ENCODE results near the gene BTF3.
"Not testable (repeated sequence)": the region's sequence is repeated elsewhere in the genome, so short reads cannot be mapped to it uniquely, and the experiment has no call there.

The BTF3 gene

DNA sequence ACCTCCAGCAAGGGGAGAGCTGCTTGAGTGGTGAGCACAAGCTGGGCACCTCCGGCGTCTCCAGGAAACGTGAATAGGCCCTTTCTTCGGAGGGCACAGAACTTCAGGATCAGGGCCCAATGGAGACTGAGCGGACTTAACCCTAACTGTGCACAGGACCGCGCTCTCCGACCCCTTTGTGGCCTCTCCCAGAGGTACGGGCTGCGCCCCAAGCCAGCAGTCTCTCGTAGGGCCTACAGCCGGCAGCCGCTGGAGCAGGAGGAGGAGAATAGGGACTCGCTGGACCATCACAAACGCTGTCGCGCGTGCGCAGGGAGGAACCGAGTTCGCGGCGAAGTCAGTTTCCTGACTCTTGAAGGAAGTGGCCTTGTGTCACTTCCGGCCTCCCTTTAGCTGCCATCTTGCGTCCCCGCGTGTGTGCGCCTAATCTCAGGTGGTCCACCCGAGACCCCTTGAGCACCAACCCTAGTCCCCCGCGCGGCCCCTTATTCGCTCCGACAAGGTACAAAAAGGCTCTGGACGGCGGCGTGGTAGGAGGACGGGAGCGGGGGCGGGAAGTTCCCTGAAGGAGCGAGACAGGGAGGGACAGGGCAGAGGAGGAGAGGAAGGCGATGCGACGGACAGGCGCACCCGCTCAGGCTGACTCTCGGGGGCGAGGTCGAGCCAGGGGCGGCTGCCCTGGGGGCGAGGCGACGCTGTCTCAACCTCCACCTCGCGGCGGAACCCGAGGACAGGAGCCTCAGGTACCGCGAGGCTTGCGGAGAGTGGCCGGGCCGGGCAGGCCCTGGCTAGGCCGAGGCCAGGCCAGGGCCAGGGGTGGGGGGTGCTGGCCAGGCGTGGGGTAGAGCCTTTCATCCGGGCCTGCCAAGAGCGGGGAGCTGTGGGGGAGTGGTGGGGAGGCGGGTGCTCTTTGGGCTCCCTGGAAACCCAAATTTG, at the start of gene BTF3:
BTF3 (plus strand) TSS at position 386 of the 936 bp plus-strand sequence; CDS start at position 612, 226 bp downstream.
- TF ChIP-seq GATA1 (IDR thresholded peaks at IDR 0.05; ENCODE audit: low read depth, low read length) (no peak), POLR2A (IDR thresholded peaks at IDR 0.05; ENCODE audit: low read length) (peak; percentile 98)
- DNase-seq, result peak; percentile 96 to 97

- TF ChIP-seq POLR2A (IDR thresholded peaks at IDR 0.05; ENCODE audit: low read length) (no peak), GATA1 (IDR thresholded peaks at IDR 0.05; ENCODE audit: low read depth, low read length) (no peak)
- DNase-seq, result peak; percentile 62 to 77
Observed at GRCh38 chr5:73448463-73449136, 49.6 kb upstream of the BTF3 start, which contains the start of gene FOXD1. Gene FOXD1, minus strand, starts transcription at chr5:73448777. Its CDS starts 415 bp downstream, at chr5:73448362.

GRCh38 chr5:73450137-73450536, 48.1 kb upstream of the BTF3 start:
- no peak for TF ChIP-seq GATA1 (IDR thresholded peaks at IDR 0.05; ENCODE audit: low read depth, low read length)
- no peak for TF ChIP-seq POLR2A (IDR thresholded peaks at IDR 0.05; ENCODE audit: low read length)
- peak in 1 of 2 experiments; percentile 32 for DNase-seq

- TF ChIP-seq GATA1 (IDR thresholded peaks at IDR 0.05; ENCODE audit: low read depth, low read length) (no peak), POLR2A (IDR thresholded peaks at IDR 0.05; ENCODE audit: low read length) (no peak)
- DNase-seq, result peak; percentile 23 to 53
Observed at GRCh38 chr5:73450672-73451223, 47.5 kb upstream of the BTF3 start.

DNA sequence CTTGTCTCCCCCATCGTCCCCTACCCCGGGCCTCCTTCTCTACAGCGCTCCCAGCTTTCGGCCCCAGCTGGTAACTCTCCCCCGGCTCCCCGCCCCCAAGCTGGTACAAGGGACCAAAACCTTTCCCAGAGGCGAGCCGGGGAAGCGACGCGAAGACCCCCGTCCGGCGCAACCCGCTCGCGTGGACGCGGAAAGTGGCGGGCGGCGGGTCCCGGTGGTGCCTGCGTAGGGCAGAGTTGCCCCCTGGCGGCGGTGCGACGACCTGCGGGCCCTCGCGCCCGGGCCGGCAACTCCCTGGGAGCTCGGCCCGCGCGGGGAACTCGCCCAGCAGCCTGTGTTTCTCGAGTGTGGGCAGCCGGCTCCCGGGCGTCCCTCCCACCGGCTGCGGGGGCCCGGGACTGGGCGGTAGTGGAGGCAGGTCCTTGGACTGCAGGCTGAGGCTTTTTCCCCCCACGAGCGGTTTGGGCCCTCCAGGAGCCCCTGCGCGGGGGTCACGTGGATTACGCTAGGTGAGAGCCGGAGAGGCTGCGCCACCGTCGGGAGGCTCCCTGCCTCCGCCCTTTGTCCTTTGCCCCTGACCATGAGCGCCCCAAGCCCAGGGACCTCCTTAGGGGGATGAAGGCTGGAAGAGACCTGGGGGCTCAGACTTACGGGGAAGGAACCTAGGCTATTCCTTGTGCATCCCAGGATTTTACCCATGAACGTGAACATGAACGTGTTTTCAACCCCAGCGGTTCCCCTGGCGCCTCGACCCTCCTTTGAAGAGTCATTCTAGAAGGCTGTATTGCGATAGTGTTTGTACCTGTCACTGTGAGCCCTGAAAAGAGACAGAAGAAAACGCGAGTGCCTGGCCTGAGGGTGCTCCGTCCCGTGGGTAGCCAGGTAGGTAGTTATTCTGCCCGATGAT, 46.8 kb upstream of the BTF3 start:
- TF ChIP-seq GATA1 (IDR thresholded peaks at IDR 0.05; ENCODE audit: low read depth, low read length) (no peak), POLR2A (IDR thresholded peaks at IDR 0.05; ENCODE audit: low read length) (no peak)
- DNase-seq, result peak; percentile 70 to 84

DNA sequence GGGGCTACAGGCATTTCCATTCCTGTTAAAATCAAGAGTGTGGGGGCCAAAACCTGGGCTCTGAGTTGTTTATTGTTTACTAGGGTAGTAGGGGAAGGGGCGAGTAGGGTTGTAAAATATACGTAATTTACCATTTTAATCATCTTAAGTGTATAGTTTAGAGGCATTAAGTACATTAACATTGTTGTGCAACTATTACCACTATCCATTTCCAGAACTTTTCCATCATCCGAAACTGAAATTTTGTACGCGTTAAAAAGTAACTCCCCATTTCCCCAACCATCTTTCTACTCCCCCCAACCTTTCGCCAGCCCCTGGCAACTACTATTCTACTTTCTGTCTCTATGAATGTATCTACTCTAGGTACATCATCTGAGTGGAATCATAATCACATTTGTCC, 46.0 kb upstream of the BTF3 start:
- TF ChIP-seq POLR2A (IDR thresholded peaks at IDR 0.05; ENCODE audit: low read length) (no peak), GATA1 (IDR thresholded peaks at IDR 0.05; ENCODE audit: low read depth, low read length) (no peak)
- no peak for DNase-seq

DNA sequence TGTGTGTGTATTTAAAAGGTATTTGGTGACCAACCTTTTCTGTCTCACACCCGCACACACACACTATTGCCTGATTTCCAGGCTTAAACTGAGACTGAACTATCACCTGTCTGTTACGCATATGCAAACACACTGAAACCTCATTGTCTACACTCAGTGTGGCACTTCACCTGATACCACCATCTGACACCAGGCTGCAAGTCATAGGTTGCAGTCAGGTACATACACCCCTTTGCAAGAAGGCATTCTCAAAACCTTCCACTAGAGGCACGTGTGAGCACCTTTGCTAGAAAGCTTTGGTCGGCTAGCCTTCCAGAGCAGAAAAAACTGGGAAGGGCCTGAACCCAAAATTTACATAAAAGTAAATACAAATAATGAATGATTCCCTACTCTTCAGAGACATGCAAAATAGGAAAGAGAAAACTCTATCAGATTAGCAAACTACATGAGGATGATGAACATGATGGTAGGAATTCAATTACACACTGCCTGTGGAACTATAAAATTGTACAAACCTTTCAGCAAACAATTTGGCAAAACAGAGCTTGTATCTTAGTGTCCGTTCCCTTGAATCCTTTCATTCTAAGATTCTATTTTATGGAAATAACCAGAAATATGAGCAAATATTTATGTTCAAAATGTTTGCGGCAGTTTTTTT, 43.7 kb upstream of the BTF3 start:
- peak; percentile 53 to 66 for DNase-seq
- no peak for TF ChIP-seq GATA1 (IDR thresholded peaks at IDR 0.05; ENCODE audit: low read depth, low read length)
- no peak for TF ChIP-seq POLR2A (IDR thresholded peaks at IDR 0.05; ENCODE audit: low read length)

DNA sequence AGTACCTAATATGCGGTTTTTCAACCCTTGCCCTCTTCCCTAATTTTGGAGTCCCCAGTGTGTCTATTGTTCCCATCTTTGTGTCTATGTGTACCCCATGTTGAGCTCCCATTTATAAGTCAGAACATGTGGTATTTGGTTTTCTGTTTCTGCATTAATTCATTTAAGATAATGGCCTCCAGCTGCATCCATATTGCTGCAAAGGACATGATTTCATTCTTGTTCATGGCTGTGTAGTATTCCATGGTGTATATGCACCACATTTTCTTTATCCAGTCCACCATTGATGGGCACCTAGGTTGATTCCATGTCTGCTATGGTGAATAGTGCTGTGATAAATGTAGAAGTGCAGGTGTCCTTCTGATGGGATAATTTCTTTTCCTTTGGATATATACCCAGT, 41.8 kb upstream of the BTF3 start:
- DNase-seq, result not testable (repeated sequence)

DNA sequence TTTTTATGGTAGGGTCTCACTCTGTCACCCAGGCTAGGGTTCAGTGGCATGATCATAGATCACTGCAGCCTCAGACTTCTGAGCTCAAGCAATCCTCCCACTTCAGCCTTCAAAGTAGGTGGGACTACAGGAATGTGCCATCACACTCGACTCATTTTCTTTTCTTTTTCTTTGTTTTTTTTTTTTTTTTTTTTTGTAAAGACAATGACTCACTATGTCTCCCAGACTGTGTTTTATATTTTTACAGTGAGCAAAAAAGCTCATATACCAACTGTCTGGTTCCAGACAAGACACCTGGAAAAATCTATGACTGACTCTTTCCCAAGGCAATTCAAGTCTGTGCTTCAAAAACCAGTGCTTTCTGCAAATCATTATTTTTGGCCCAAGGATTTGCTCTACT, 38.9 kb upstream of the BTF3 start:
- TF ChIP-seq GATA1 (IDR thresholded peaks at IDR 0.05; ENCODE audit: low read depth, low read length) (no peak), POLR2A (IDR thresholded peaks at IDR 0.05; ENCODE audit: low read length) (no peak)
- DNase-seq, result no peak

GRCh38 chr5:73460133-73460532, 38.1 kb upstream of the BTF3 start:
- TF ChIP-seq GATA1 (IDR thresholded peaks at IDR 0.05; ENCODE audit: low read depth, low read length), result no peak
- no peak for DNase-seq

GRCh38 chr5:73464016-73464745, 34.1 kb upstream of the BTF3 start:
- no peak for TF ChIP-seq GATA1 (IDR thresholded peaks at IDR 0.05; ENCODE audit: low read depth, low read length)
- TF ChIP-seq POLR2A (IDR thresholded peaks at IDR 0.05; ENCODE audit: low read length), result no peak
- no peak for DNase-seq

DNA sequence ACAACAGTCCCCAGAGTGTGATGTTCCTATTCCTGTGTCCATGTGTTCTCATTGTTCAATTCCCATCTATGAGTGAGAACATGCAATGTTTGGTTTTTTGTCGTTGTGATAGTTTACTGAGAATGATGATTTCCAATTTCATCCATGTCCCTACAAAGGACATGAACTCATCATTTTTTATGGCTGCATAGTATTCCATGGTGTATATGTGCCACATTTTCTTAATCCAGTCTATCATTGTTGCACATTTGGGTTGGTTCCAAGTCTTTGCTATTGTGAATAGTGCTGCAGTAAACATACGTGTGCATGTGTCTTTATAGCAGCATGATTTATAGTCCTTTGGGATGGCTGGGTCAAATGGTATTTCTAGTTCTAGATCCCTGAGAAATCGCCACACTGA, 29.6 kb upstream of the BTF3 start:
- DNase-seq, result not testable (repeated sequence)

All from erythroblast (primary cell).